Mesothelial cell of epicardium (in vitro differentiated cells): ENCODE measurements around the gene SHISA2. TPM values are rescaled to one million over a fixed set of nuclear protein-coding genes. Genes with fewer than 3 reads are reported as not detected.
"Not testable (repeated sequence)": the region's sequence is repeated elsewhere in the genome, so short reads cannot be mapped to it uniquely, and the experiment has no call there.

ENCODE experiments used
- DNase-seq, 2 experiments: peaks; one replicate each; pipeline ENCODE4 v3.0.0; 2021; ENCODE audit warnings: low spot score in 2 of 2; ENCODE audit not compliant: unreplicated experiment in 2 of 2
- H3K27ac Mint-ChIP-seq: 2 replicates; pipeline ENCODE4 v1.8.0; 2021; ENCODE audit warnings: mixed read lengths
- H3K27me3 Mint-ChIP-seq: 2 replicates; pipeline ENCODE4 v1.8.0; 2021; ENCODE audit warnings: low read depth, mixed read lengths
- H3K36me3 Mint-ChIP-seq: 2 replicates; pipeline ENCODE4 v1.8.0; 2021; ENCODE audit warnings: mixed read lengths
- H3K4me1 Mint-ChIP-seq: 2 replicates; pipeline ENCODE4 v1.8.0; 2021; ENCODE audit warnings: mixed read lengths
- H3K4me3 Mint-ChIP-seq: 2 replicates; pipeline ENCODE4 v1.8.0; 2021; ENCODE audit warnings: mild to moderate bottlenecking, moderate library complexity, mixed read lengths
- H3K9me3 Mint-ChIP-seq: 2 replicates; pipeline ENCODE4 v1.8.0; 2021; ENCODE audit warnings: mixed read lengths
- total RNA-seq: library from RNA; stranded (reverse); gene quantifications from 3 replicates; pipeline ENCODE4 v1.2.1, GENCODE V29; 2021
- TF ChIP-seq, protein P1 (sequence below): fragments of 200-600 bp; sonication (generic); IDR thresholded peaks from one replicate; pipeline ENCODE4 v1.5.0; 2021; ENCODE audit warnings: antibody characterized with exemption; ENCODE audit not compliant: unreplicated experiment

SHISA2 gene
- total RNA-seq, 1 donor from 2014 or later, result 4.5 TPM

GRCh38 chr13:26072335-26072734, 20.5 kb upstream of the SHISA2 start:
- H3K9me3 Mint-ChIP-seq, H3K27me3 Mint-ChIP-seq, H3K4me3 Mint-ChIP-seq, DNase-seq, H3K27ac Mint-ChIP-seq, H3K36me3 Mint-ChIP-seq: not testable (repeated sequence)
- TF ChIP-seq, protein P1, sequence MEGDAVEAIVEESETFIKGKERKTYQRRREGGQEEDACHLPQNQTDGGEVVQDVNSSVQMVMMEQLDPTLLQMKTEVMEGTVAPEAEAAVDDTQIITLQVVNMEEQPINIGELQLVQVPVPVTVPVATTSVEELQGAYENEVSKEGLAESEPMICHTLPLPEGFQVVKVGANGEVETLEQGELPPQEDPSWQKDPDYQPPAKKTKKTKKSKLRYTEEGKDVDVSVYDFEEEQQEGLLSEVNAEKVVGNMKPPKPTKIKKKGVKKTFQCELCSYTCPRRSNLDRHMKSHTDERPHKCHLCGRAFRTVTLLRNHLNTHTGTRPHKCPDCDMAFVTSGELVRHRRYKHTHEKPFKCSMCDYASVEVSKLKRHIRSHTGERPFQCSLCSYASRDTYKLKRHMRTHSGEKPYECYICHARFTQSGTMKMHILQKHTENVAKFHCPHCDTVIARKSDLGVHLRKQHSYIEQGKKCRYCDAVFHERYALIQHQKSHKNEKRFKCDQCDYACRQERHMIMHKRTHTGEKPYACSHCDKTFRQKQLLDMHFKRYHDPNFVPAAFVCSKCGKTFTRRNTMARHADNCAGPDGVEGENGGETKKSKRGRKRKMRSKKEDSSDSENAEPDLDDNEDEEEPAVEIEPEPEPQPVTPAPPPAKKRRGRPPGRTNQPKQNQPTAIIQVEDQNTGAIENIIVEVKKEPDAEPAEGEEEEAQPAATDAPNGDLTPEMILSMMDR, result peak; percentile 26
- peaks cover 12% of the 10 kb centered on the region for H3K4me1 Mint-ChIP-seq

GRCh38 chr13:26071691-26072090, 19.9 kb upstream of the SHISA2 start:
- Mint-ChIP-seq H3K9me3 (no peaks in the 10 kb centered on the region), H3K27me3 (peaks cover 2% of the 10 kb centered on the region), H3K36me3 (no peaks in the 10 kb centered on the region), H3K27ac (no peak overlapping the region), H3K4me3 (no peak overlapping the region), H3K4me1 (peaks cover 12% of the 10 kb centered on the region)
- TF ChIP-seq, protein P1, result no peak
- DNase-seq, result no peak

- H3K27ac Mint-ChIP-seq, H3K9me3 Mint-ChIP-seq, H3K4me3 Mint-ChIP-seq, DNase-seq, H3K36me3 Mint-ChIP-seq, H3K4me1 Mint-ChIP-seq, H3K27me3 Mint-ChIP-seq: not testable (repeated sequence)
These were observed 17.8 kb upstream of the SHISA2 start for GRCh38 chr13:26069642-26070041.

DNA sequence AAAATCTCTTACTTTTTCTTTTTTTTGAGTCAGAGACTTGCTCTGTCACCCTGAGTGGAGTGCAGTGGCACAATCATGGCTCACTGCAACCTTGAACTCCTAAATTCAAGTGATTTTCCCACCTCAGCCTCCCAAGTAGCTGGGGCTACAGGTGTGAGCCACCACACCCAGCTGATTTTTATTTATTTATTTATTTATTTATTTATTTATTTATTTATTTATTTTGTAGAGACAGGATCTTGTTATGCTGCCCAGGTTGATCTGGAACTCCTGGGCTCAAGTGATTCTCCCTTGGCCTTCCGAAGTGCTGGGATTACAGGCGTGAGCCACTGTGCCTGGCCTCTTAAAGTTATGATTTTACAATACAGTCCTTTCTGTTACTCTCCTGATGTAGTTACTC, 16.6 kb upstream of the SHISA2 start:
- not testable (repeated sequence) for DNase-seq, H3K36me3 Mint-ChIP-seq, H3K4me1 Mint-ChIP-seq, H3K4me3 Mint-ChIP-seq, H3K27me3 Mint-ChIP-seq, H3K9me3 Mint-ChIP-seq, H3K27ac Mint-ChIP-seq

- H3K36me3 Mint-ChIP-seq, result no peaks in the 10 kb centered on the region
- TF ChIP-seq, protein P1, result no peak
- DNase-seq, result no peak
- H3K27ac Mint-ChIP-seq, result no peak overlapping the region
- H3K4me3 Mint-ChIP-seq, result no peak overlapping the region
- H3K9me3 Mint-ChIP-seq, result no peaks in the 10 kb centered on the region
- H3K27me3 Mint-ChIP-seq, result peaks cover 3% of the 10 kb centered on the region
- H3K4me1 Mint-ChIP-seq, result no peaks in the 10 kb centered on the region
These were observed 15.8 kb upstream of the SHISA2 start for GRCh38 chr13:26067601-26068000.

GRCh38 chr13:26066492-26066891, 14.7 kb upstream of the SHISA2 start:
- DNase-seq, H3K4me1 Mint-ChIP-seq, H3K4me3 Mint-ChIP-seq, H3K9me3 Mint-ChIP-seq, H3K27ac Mint-ChIP-seq, H3K36me3 Mint-ChIP-seq, H3K27me3 Mint-ChIP-seq: not testable (repeated sequence)

- Mint-ChIP-seq H3K9me3 (no peaks in the 10 kb centered on the region), H3K27ac (no peak overlapping the region), H3K4me3 (no peak overlapping the region), H3K4me1 (peaks cover 13% of the 10 kb centered on the region), H3K36me3 (no peaks in the 10 kb centered on the region), H3K27me3 (peaks cover 1% of the 10 kb centered on the region)
- no peak for DNase-seq
- TF ChIP-seq, protein P1, result peak; percentile 46
These were observed 11.1 kb upstream of the SHISA2 start for GRCh38 chr13:26062853-26063444.
